ENCODE data around the gene MCEMP1.

Gene MCEMP1

DNA sequence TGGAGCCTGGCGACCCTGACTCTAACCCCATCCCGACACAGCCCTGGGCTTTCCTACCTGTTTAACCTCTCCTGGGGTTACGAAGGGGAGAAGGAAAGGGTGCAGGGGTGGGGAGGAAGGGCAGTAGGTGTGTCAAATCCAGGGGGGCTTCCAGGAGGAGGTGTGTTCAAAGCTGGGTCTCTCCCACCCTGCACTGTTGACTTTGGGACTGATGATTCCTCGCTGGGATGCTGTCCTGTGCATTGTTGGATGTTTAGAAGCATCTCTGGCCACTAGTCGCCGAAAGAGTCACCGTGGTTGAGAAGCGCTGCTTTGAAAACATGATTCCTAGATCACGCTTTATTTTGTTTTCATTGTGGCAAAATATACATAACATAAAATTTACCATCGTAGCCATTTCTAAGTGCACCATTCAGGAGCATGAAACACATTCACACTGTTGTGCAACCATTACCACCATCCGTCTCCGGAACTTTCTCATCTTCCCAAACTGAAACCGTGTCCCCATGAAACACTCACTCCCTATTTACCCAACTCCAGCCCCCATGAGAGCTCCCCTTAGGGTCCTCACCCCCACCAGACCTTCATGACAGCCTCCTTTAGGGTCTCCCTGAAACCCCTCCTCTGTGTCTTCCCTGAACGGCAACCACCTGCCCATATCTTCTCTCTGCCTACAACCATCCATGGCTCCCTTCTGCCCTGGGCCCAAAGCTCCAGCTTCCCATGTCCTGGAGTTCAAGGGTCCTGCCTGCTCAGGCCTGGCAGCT is 29.5 kb downstream of the MCEMP1 start:
- H3K27ac ChIP-seq, result no peak overlapping the region
- TF ChIP-seq, protein P1, sequence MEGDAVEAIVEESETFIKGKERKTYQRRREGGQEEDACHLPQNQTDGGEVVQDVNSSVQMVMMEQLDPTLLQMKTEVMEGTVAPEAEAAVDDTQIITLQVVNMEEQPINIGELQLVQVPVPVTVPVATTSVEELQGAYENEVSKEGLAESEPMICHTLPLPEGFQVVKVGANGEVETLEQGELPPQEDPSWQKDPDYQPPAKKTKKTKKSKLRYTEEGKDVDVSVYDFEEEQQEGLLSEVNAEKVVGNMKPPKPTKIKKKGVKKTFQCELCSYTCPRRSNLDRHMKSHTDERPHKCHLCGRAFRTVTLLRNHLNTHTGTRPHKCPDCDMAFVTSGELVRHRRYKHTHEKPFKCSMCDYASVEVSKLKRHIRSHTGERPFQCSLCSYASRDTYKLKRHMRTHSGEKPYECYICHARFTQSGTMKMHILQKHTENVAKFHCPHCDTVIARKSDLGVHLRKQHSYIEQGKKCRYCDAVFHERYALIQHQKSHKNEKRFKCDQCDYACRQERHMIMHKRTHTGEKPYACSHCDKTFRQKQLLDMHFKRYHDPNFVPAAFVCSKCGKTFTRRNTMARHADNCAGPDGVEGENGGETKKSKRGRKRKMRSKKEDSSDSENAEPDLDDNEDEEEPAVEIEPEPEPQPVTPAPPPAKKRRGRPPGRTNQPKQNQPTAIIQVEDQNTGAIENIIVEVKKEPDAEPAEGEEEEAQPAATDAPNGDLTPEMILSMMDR (IDR thresholded peaks at IDR 0.05), result no peak
- TF ChIP-seq ZFX (IDR thresholded peaks at IDR 0.05; ENCODE audit: borderline replicate concordance), result no peak

DNA sequence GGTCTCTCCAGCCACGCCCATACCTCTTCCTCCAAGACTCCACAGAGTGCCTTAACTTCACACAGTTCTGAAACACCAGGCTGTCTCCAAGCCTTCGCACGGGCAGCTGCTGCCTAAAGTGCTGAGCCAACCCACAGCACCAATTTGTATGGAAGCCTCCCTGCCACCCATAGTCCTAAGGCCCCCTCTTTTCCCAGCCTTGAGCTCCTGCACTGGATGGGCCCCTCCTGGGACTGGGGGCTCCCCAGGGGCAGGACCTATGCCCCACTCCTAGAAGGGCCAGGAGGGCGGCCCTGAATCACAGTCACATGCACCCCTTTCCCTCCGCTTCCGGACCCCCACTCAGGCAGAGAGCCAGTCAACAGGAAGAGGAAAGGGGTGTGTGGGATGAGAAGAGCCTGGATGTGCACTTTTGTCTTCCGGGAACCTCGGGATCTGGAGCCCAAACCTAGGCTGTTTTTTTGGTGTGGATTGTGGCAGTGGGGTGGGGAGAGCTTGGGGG is 30.1 kb downstream of the MCEMP1 start:
- no peak for TF ChIP-seq ZFX (IDR thresholded peaks at IDR 0.05; ENCODE audit: borderline replicate concordance)
- TF ChIP-seq, protein P1 (IDR thresholded peaks at IDR 0.05), result no peak
- H3K27ac ChIP-seq, result no peak overlapping the region

DNA sequence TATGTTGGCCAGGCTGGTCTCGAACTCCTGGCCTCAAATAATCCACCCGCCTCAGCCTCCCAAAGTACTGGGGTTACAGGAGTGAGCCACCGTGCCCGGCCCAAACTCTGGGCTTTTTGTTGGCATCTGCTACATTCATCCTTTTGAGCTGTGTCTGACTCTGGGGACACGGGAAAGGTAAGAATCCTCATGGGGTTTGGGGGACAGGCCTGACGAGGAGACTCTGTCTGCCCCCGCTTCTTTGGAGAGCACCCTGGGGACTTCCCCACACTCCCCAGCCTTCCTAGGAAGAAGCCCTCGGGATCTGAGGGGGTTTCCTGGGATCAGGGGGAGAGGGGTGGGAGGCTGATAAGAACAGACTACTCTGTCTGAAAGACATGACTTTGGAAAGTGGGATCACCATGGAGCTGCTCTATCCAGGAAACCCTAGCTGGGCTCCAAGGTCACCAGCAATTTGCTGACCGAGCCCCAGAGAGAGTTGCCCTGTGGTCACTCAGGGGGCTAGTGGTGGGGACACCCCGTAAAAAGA is 33.1 kb downstream of the MCEMP1 start:
- H3K27ac ChIP-seq, result no peak overlapping the region

DNA sequence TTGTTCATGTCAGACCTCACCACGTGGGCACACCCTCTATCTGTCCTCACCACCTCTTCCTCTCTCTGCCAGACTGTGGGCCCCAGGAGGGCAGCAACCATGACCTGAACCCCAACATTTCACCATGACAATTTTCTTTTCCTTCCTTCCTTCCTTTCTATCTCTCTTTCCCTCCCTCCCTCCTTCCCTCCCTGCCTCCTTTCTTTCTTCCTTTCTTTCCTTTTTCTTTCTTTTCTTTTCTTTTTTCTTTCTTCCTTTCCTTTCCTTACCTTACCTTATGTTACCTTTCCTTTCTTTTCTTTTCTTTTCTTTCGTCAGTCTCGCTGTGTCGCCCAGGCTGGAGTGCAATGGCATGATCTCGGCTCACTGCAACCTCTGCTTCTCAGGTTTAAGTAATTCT is 33.7 kb downstream of the MCEMP1 start:
- TF ChIP-seq ZFX (IDR thresholded peaks at IDR 0.05; ENCODE audit: borderline replicate concordance), result no peak
- TF ChIP-seq, protein P1 (IDR thresholded peaks at IDR 0.05), result no peak
- H3K27ac ChIP-seq, result no peak overlapping the region

More for the DNA sequence above, 33.1 kb downstream of the MCEMP1 start:
- no peak for TF ChIP-seq ZFX (IDR thresholded peaks at IDR 0.05; ENCODE audit: borderline replicate concordance)
- TF ChIP-seq, protein P1 (IDR thresholded peaks at IDR 0.05), result no peak

DNA sequence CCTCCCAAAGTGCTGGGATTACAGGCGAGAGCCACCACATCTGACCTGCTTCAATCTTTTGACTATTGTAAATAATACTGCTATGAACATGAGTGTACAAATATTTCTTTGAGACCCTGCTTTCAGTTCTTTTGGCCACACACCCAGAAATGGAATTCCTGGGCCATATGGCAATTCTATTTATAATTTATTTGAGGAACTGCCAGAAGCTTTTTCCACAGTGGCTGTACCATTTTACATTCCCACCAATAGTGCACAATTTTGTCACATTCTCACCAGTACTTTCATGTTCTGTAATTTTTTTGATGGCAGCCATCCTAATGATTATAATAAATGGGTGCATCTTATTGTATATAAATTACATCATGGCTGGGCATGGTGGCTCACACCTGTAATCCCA is 38.8 kb downstream of the MCEMP1 start:
- no peak for TF ChIP-seq ZFX (IDR thresholded peaks at IDR 0.05; ENCODE audit: borderline replicate concordance)
- TF ChIP-seq, protein P1 (IDR thresholded peaks at IDR 0.05), result no peak
- H3K27ac ChIP-seq, result no peak overlapping the region

DNA sequence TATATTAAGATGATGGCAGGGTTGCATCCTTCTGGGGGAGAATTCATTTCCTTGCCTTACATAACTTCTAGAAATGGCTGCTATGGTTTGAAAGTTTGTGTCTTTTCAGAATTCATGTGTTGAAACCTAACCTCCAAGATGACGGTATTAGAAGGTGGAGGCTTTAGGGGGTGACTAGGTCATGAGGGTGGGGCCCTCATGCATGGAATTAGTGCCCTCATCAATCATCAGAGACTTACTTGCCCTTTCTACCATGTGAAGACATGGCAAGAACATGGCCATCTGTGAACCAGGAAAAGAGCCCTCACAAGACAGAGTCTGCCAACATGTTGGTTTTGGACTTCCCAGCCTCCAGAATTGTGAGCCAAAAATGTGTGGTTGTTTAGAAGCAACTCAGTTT is 39.9 kb downstream of the MCEMP1 start:
- TF ChIP-seq ZFX (IDR thresholded peaks at IDR 0.05; ENCODE audit: borderline replicate concordance), result no peak
- H3K27ac ChIP-seq, result no peak overlapping the region

DNA sequence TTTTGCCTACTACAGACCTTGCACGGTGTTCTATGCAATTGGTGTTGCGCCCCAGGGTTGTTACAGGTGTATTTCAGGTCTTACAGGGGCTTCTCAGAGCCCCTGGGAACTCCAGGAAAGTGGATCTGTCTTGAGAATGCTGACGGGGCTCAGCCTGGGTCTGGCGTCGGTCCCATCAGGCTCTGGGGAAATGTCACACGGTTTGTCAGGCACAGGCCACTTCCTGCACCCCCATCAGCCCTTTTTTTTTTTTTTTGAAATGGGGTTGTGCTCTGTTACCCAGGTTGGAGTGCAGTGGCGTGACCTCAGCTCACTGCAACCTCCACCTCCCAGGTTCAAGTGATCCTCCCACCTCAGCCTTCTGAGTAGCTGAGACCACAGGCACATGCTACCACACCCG is 41.8 kb downstream of the MCEMP1 start:
- H3K27ac ChIP-seq, result no peak overlapping the region
- no peak for TF ChIP-seq ZFX (IDR thresholded peaks at IDR 0.05; ENCODE audit: borderline replicate concordance)
- TF ChIP-seq, protein P1 (IDR thresholded peaks at IDR 0.05), result no peak
